ENCODE data around the gene GUCD1.

DNA sequence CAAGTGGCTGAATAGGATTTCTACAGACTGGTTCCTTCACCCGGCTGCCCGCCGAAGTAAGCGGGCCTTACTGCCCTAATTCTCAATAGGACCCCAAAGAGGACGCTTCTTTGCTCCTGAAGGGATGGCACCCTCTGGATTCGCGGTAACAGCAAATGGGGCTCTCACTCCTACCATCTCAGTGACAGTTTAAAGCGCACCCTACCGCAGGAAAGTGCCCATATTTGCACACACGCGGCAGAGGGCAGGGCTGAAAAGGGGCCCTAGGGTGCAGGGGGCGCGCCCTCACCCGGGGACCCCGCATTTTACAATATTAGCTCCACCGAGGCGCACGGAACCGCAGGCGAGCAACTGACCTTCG is 60.8 kb downstream of the GUCD1 start:
- no peak for TF ChIP-seq ZNF696 (CRISPR knock-in tag; conservative IDR thresholded peaks at IDR 0.05)
- no peak for TF ChIP-seq ZNF121 (CRISPR knock-in tag; conservative IDR thresholded peaks at IDR 0.05)
- TF ChIP-seq POLR2A (conservative IDR thresholded peaks at IDR 0.05) = no peak
- TF ChIP-seq, protein P1, sequence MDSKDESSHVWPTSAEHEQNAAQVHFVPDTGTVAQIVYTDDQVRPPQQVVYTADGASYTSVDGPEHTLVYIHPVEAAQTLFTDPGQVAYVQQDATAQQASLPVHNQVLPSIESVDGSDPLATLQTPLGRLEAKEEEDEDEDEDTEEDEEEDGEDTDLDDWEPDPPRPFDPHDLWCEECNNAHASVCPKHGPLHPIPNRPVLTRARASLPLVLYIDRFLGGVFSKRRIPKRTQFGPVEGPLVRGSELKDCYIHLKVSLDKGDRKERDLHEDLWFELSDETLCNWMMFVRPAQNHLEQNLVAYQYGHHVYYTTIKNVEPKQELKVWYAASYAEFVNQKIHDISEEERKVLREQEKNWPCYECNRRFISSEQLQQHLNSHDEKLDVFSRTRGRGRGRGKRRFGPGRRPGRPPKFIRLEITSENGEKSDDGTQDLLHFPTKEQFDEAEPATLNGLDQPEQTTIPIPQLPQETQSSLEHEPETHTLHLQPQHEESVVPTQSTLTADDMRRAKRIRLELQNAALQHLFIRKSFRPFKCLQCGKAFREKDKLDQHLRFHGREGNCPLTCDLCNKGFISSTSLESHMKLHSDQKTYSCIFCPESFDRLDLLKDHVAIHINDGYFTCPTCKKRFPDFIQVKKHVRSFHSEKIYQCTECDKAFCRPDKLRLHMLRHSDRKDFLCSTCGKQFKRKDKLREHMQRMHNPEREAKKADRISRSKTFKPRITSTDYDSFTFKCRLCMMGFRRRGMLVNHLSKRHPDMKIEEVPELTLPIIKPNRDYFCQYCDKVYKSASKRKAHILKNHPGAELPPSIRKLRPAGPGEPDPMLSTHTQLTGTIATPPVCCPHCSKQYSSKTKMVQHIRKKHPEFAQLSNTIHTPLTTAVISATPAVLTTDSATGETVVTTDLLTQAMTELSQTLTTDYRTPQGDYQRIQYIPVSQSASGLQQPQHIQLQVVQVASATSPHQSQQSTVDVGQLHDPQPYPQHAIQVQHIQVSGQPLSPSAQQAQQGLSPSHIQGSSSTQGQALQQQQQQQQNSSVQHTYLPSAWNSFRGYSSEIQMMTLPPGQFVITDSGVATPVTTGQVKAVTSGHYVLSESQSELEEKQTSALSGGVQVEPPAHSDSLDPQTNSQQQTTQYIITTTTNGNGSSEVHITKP (IDR thresholded peaks at IDR 0.05; ENCODE audit: partially characterized antibody) = no peak
- no peak for TF ChIP-seq GABPA (tag; conservative IDR thresholded peaks at IDR 0.05; ENCODE audit: low read depth)
- no peak for TF ChIP-seq FOXA1 (IDR thresholded peaks at IDR 0.05; ENCODE audit: borderline replicate concordance)
- no peak for TF ChIP-seq MYBL2 (IDR thresholded peaks at IDR 0.05; ENCODE audit: low read depth)
- TF ChIP-seq MYBL2 (CRISPR knock-in tag; IDR thresholded peaks at IDR 0.05; ENCODE audit: borderline replicate concordance) = no peak
- TF ChIP-seq PRPF4 (IDR thresholded peaks at IDR 0.05; ENCODE audit: insufficient read depth, low read depth, low read length, poor library complexity, severe bottlenecking) = no peak
- no peak for TF ChIP-seq GTF2A2 (tag; IDR thresholded peaks at IDR 0.05)
- TF ChIP-seq CREB1 (IDR thresholded peaks at IDR 0.05) = no peak
- TF ChIP-seq CREB1 (CRISPR knock-in tag; IDR thresholded peaks at IDR 0.05) = no peak
- TF ChIP-seq TBP (optimal IDR thresholded peaks at IDR 0.05; ENCODE audit: low read depth, low read length) = no peak
